HEK293 (cell line): ENCODE data around the gene XPR1.

Source experiments
- KLF9 ChIP-seq: fragments of 450-650 bp; formaldehyde crosslinking; IDR thresholded peaks from 2 replicates; pipeline ENCODE4 v1.5.1; 2016; ENCODE audit warnings: missing biosample characterization, missing genetic modification characterization, low read depth
- OVOL3 ChIP-seq: fragments of 450-650 bp; formaldehyde crosslinking; IDR thresholded peaks from 2 replicates; pipeline ENCODE4 v1.5.1; 2016; ENCODE audit warnings: missing biosample characterization, missing genetic modification characterization
- PRDM1 ChIP-seq: fragments of 450-650 bp; formaldehyde crosslinking; IDR thresholded peaks from 2 replicates; pipeline ENCODE4; 2016; ENCODE audit warnings: missing biosample characterization, missing genetic modification characterization
- PRDM2 ChIP-seq: fragments of 450-650 bp; formaldehyde crosslinking; IDR thresholded peaks from 2 replicates; pipeline ENCODE4 v1.5.1; 2016; ENCODE audit warnings: missing biosample characterization, missing genetic modification characterization, borderline replicate concordance
- ZBTB17 ChIP-seq: fragments of 450-650 bp; formaldehyde crosslinking; IDR thresholded peaks from 2 replicates; pipeline ENCODE4 v1.5.1; 2016; ENCODE audit warnings: missing biosample characterization, missing genetic modification characterization
- ZBTB26 ChIP-seq: fragments of 450-650 bp; formaldehyde crosslinking; optimal IDR thresholded peaks from 2 replicates; pipeline ENCODE3; 2016; ENCODE audit warnings: missing biosample characterization, mild to moderate bottlenecking, missing genetic modification characterization
- ZFP3 ChIP-seq: fragments of 450-650 bp; formaldehyde crosslinking; IDR thresholded peaks from 2 replicates; pipeline ENCODE4 v1.5.1; 2016; ENCODE audit warnings: low read depth, missing biosample characterization, missing genetic modification characterization
- ZNF121 ChIP-seq: fragments of 450-650 bp; formaldehyde crosslinking; IDR thresholded peaks from 2 replicates; pipeline ENCODE4 v1.5.1; 2016; ENCODE audit warnings: missing biosample characterization, missing genetic modification characterization
- ZNF132 ChIP-seq: fragments of 450-650 bp; formaldehyde crosslinking; IDR thresholded peaks from 2 replicates; pipeline ENCODE4 v1.5.1; 2017; ENCODE audit warnings: missing biosample characterization, missing genetic modification characterization, borderline replicate concordance
- ZNF23 ChIP-seq: fragments of 450-650 bp; formaldehyde crosslinking; IDR thresholded peaks from 2 replicates; pipeline ENCODE4 v1.5.1; 2016; ENCODE audit warnings: missing biosample characterization, missing genetic modification characterization, borderline replicate concordance
- ZNF248 ChIP-seq: fragments of 450-650 bp; formaldehyde crosslinking; IDR thresholded peaks from 2 replicates; pipeline ENCODE4 v1.5.1; 2017; ENCODE audit warnings: missing biosample characterization, missing genetic modification characterization
- ZNF311 ChIP-seq: fragments of 450-650 bp; formaldehyde crosslinking; IDR thresholded peaks from 2 replicates; pipeline ENCODE4 v1.5.1; 2017; ENCODE audit warnings: missing biosample characterization, missing genetic modification characterization, borderline replicate concordance
- ZNF341 ChIP-seq: fragments of 450-650 bp; formaldehyde crosslinking; IDR thresholded peaks from 2 replicates; pipeline ENCODE4; 2016; ENCODE audit warnings: low read depth, missing biosample characterization, missing genetic modification characterization
- ZNF362 ChIP-seq: fragments of 450-650 bp; formaldehyde crosslinking; IDR thresholded peaks from 2 replicates; pipeline ENCODE4 v1.5.1; 2016; ENCODE audit warnings: missing biosample characterization, missing genetic modification characterization
- ZNF391 ChIP-seq: fragments of 450-650 bp; formaldehyde crosslinking; IDR thresholded peaks from 2 replicates; pipeline ENCODE4 v1.5.1; 2016; ENCODE audit warnings: low read depth, missing biosample characterization, missing genetic modification characterization, borderline replicate concordance
- ZNF555 ChIP-seq: fragments of 450-650 bp; formaldehyde crosslinking; conservative IDR thresholded peaks from 2 replicates; pipeline ENCODE4 v1.5.1; 2017; ENCODE audit warnings: missing biosample characterization, mild to moderate bottlenecking, missing genetic modification characterization, inconsistent platforms
- ZNF580 ChIP-seq: fragments of 450-650 bp; formaldehyde crosslinking; IDR thresholded peaks from 2 replicates; pipeline ENCODE4 v1.5.1; 2016; ENCODE audit warnings: missing biosample characterization, missing genetic modification characterization
- ZNF610 ChIP-seq: fragments of 450-650 bp; formaldehyde crosslinking; IDR thresholded peaks from 2 replicates; pipeline ENCODE4 v1.5.1; 2016; ENCODE audit warnings: missing biosample characterization, missing genetic modification characterization, borderline replicate concordance
- ZNF624 ChIP-seq: fragments of 450-650 bp; formaldehyde crosslinking; IDR thresholded peaks from 2 replicates; pipeline ENCODE4 v1.5.1; 2017; ENCODE audit warnings: missing biosample characterization, missing genetic modification characterization
- ZNF660 ChIP-seq: fragments of 450-650 bp; IDR thresholded peaks from 2 replicates; pipeline ENCODE4 v1.5.1; 2018; ENCODE audit warnings: missing biosample characterization, mild to moderate bottlenecking, missing genetic modification characterization
- ZNF670 ChIP-seq: fragments of 450-650 bp; formaldehyde crosslinking; IDR thresholded peaks from 2 replicates; pipeline ENCODE4 v1.5.1; 2016; ENCODE audit warnings: missing biosample characterization, missing genetic modification characterization, low read depth
- ZSCAN18 ChIP-seq: fragments of 450-650 bp; formaldehyde crosslinking; IDR thresholded peaks from 2 replicates; pipeline ENCODE4 v1.5.1; 2016; ENCODE audit warnings: missing biosample characterization, missing genetic modification characterization
- TF ChIP-seq, protein P1 (sequence below): fragments of 450-650 bp; formaldehyde crosslinking; IDR thresholded peaks from 2 replicates; pipeline ENCODE4 v1.5.1; 2017; ENCODE audit warnings: missing biosample characterization, mild to moderate bottlenecking, missing genetic modification characterization, moderate library complexity
- TF ChIP-seq, protein P2 (sequence below): fragments of 450-650 bp; formaldehyde crosslinking; IDR thresholded peaks from 2 replicates; pipeline ENCODE4 v1.5.1; 2016; ENCODE audit warnings: missing biosample characterization, missing genetic modification characterization

Gene XPR1

DNA sequence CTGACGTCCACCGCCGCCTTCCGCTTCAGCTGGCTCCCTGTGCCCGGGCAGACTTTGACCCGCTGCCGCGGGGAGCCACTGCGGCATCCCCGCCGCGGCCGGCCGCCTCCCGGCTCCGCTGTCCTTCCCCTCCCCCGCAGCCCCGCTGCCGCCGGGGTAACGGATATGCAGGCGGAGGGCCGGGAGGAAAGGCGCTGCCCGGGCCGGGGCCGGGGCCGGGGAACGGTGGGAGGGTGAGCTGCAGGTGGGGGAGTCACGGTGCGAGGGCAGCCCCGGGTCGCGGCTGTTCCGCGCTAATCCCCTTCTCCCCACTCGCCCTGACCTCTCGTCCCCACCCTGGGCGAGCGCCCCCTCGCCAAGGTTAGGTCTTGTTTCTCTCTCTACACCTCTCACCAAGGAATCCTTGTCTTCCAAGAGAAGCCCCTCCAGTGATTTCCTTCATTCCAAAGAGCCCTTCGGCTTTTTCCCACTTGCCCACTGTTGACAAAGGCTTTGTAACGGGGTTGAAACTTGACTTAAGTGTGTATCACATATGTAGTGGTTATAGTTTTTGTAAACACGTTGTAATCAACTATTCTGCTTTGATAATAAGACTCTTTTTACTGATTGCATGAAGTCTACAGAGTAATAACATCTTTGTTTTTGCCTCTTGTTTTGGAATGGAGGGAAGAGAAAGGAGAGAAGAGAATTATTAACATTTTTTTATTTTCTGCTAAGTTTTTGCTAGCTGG, 669 bp downstream of the XPR1 start (continued):
- TF ChIP-seq PRDM2 (tag by site-specific recombination) (no peak), ZNF121 (tag by site-specific recombination) (0 out of 2 replicates have a peak, but pooled peaks have one; percentile 24), ZSCAN18 (tag by site-specific recombination) (no peak), ZFP3 (tag by site-specific recombination) (no peak), ZNF362 (tag by site-specific recombination) (no peak), ZNF610 (tag by site-specific recombination) (no peak), ZNF670 (tag by site-specific recombination) (no peak), ZNF391 (tag by site-specific recombination) (no peak), OVOL3 (tag by site-specific recombination) (no peak), ZNF660 (tag by site-specific recombination) (no peak), KLF9 (tag by site-specific recombination) (no peak), ZNF23 (tag by site-specific recombination) (no peak), ZNF248 (tag by site-specific recombination) (no peak), ZNF624 (tag by site-specific recombination) (no peak), ZNF132 (no peak), ZNF580 (tag by site-specific recombination) (no peak), ZBTB26 (tag by site-specific recombination) (peak; percentile 65), ZNF311 (tag by site-specific recombination) (no peak), ZNF341 (tag by site-specific recombination) (peak; percentile 99), PRDM1 (tag by site-specific recombination) (no peak), ZNF555 (tag by site-specific recombination) (no peak), ZBTB17 (peak; percentile 29; the same call in 1 of the 2 replicates)
- TF ChIP-seq, protein P1, sequence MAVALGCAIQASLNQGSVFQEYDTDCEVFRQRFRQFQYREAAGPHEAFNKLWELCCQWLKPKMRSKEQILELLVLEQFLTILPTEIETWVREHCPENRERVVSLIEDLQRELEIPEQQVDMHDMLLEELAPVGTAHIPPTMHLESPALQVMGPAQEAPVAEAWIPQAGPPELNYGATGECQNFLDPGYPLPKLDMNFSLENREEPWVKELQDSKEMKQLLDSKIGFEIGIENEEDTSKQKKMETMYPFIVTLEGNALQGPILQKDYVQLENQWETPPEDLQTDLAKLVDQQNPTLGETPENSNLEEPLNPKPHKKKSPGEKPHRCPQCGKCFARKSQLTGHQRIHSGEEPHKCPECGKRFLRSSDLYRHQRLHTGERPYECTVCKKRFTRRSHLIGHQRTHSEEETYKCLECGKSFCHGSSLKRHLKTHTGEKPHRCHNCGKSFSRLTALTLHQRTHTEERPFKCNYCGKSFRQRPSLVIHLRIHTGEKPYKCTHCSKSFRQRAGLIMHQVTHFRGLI (tag by site-specific recombination), result no peak
- TF ChIP-seq, protein P2, sequence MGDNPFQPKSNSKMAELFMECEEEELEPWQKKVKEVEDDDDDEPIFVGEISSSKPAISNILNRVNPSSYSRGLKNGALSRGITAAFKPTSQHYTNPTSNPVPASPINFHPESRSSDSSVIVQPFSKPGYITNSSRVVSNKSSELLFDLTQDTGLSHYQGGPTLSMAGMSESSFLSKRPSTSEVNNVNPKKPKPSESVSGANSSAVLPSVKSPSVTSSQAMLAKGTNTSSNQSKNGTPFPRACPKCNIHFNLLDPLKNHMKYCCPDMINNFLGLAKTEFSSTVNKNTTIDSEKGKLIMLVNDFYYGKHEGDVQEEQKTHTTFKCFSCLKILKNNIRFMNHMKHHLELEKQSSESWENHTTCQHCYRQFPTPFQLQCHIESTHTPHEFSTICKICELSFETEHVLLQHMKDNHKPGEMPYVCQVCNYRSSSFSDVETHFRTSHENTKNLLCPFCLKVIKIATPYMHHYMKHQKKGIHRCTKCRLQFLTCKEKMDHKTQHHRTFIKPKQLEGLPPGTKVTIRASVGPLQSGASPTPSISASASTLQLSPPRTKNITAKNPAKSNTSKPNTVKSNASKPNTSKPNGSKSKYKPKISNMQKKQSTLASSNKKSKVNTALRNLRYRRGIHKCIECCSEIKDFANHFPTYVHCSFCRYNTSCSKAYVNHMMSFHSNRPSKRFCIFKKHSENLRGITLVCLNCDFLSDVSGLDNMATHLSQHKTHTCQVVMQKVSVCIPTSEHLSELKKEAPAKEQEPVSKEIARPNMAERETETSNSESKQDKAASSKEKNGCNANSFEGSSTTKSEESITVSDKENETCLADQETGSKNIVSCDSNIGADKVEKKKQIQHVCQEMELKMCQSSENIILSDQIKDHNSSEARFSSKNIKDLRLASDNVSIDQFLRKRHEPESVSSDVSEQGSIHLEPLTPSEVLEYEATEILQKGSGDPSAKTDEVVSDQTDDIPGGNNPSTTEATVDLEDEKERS, result no peak
